IMR-90 (cell line): ENCODE data around the gene DPP10. TPM values are rescaled to one million over a fixed set of nuclear protein-coding genes. Genes with fewer than 3 reads are reported as not detected.

ENCODE experiments used
- ATAC-seq: fragments of 200-7000 bp; cut with Tn5 transposase; 2 replicates; pipeline ENCODE4 v1.9.1; 2020; ENCODE audit warnings: low read depth, mild to moderate bottlenecking, moderate library complexity
- BruUV-seq: library from RNA; stranded (reverse); fragments of 400-500 nt; replicated peaks from 2 replicates; lab custom pipeline; 2021; lab: Mats Ljungman, UMichigan
- CTCF ChIA-PET: fragments of 300-600 bp; formaldehyde crosslinking; extraction: SDS; loops from one replicate; lab custom pipeline; 2021; ENCODE audit warnings: antibody characterized with exemption; lab: Yijun Ruan, JAX
- POLR2A ChIA-PET: fragments of 300-600 bp; sonication (Branson Sonifier 250); formaldehyde crosslinking; loops from one replicate; lab custom pipeline; 2022; ENCODE audit warnings: antibody characterized with exemption; ENCODE audit not compliant: unreplicated experiment; lab: Charles Lee
- DNase-seq: peaks from one replicate; pipeline ENCODE4 v3.0.0; 2013
- H2AFZ ChIP-seq: replicated peaks from 2 replicates; pipeline ENCODE3; 2013; ENCODE audit warnings: low read length, mild to moderate bottlenecking; ENCODE audit not compliant: poor library complexity
- H2AK5ac ChIP-seq: 2 replicates; pipeline ENCODE4 v1.6.1; 2013; ENCODE audit warnings: low read depth, low read length, inconsistent platforms
- H2AK9ac ChIP-seq: replicated peaks from 2 replicates; pipeline ENCODE3; 2013; ENCODE audit warnings: mild to moderate bottlenecking, low read depth, low read length, moderate library complexity; ENCODE audit not compliant: poor library complexity
- H2BK120ac ChIP-seq: 2 replicates; pipeline ENCODE4 v1.6.1; 2013; ENCODE audit warnings: low read depth, low read length, inconsistent platforms
- H2BK15ac ChIP-seq: 3 replicates; pipeline ENCODE4 v1.6.1; 2013; ENCODE audit warnings: low read depth, low read length, inconsistent platforms
- H2BK20ac ChIP-seq: 2 replicates; pipeline ENCODE4 v1.6.1; 2013; ENCODE audit warnings: low read depth, mild to moderate bottlenecking, inconsistent platforms, low read length, moderate library complexity
- H2BK5ac ChIP-seq: 2 replicates; pipeline ENCODE4 v1.6.1; 2013; ENCODE audit warnings: mild to moderate bottlenecking, low read depth, low read length, inconsistent platforms; ENCODE audit not compliant: poor library complexity, severe bottlenecking
- H3K14ac ChIP-seq: replicated peaks from 2 replicates; pipeline ENCODE4 v1.6.1; 2013; ENCODE audit warnings: low read depth, low read length, inconsistent platforms
- H3K18ac ChIP-seq: 2 replicates; pipeline ENCODE4 v1.6.1; 2013; ENCODE audit warnings: low read depth, low read length, control low read depth
- H3K23ac ChIP-seq: 2 replicates; pipeline ENCODE4 v1.6.1; 2013; ENCODE audit warnings: low read depth, low read length, inconsistent platforms
- H3K27ac ChIP-seq: 2 replicates; pipeline ENCODE4 v1.5.1; 2013; ENCODE audit warnings: mild to moderate bottlenecking, control low read depth, low read length; ENCODE audit not compliant: insufficient read depth
- H3K27me3 ChIP-seq: 2 replicates; pipeline ENCODE4 v1.6.1; 2013; ENCODE audit warnings: low read length; ENCODE audit not compliant: control insufficient read depth, insufficient read depth
- H3K36me3 ChIP-seq: 2 replicates; pipeline ENCODE4 v1.6.1; 2013; ENCODE audit warnings: low read length, mixed read lengths; ENCODE audit not compliant: control insufficient read depth, insufficient read depth
- H3K4ac ChIP-seq: 2 replicates; pipeline ENCODE4 v1.6.1; 2013; ENCODE audit warnings: low read depth, low read length, inconsistent platforms
- H3K4me1 ChIP-seq: 2 replicates; pipeline ENCODE4 v1.6.1; 2013; ENCODE audit warnings: low read length, mixed read lengths; ENCODE audit not compliant: control insufficient read depth, insufficient read depth
- H3K4me2 ChIP-seq: 2 replicates; pipeline ENCODE4 v1.6.1; 2013; ENCODE audit warnings: low read depth, mild to moderate bottlenecking, control low read depth, low read length, moderate library complexity
- H3K4me3 ChIP-seq: 2 replicates; pipeline ENCODE4 v1.5.1; 2013; ENCODE audit warnings: low read depth, mild to moderate bottlenecking, control low read depth, low read length, moderate library complexity; ENCODE audit not compliant: insufficient read depth
- H3K56ac ChIP-seq: 2 replicates; pipeline ENCODE4 v1.6.1; 2013; ENCODE audit warnings: low read length, inconsistent platforms; ENCODE audit not compliant: insufficient read depth; ENCODE audit errors: extremely low read depth
- H3K79me1 ChIP-seq, 2 experiments: 2 replicates each; pipeline ENCODE4 v1.6.1; 2013; ENCODE audit warnings: low read length in 2 of 2, inconsistent platforms in 1 of 2, low read depth in 1 of 2
- H3K9ac ChIP-seq: 2 replicates; pipeline ENCODE4 v1.6.1; 2013; ENCODE audit warnings: low read depth, low read length, control low read depth
- H3K9me1 ChIP-seq: 2 replicates; pipeline ENCODE4 v1.6.1; 2013; ENCODE audit warnings: low read length, inconsistent platforms; ENCODE audit not compliant: insufficient read depth
- H3K9me3 ChIP-seq: 2 replicates; pipeline ENCODE4 v1.6.1; 2013; ENCODE audit warnings: low read length; ENCODE audit not compliant: control insufficient read depth, insufficient read depth
- H4K20me1 ChIP-seq: 2 replicates; pipeline ENCODE4 v1.6.1; 2013; ENCODE audit warnings: low read length, inconsistent platforms; ENCODE audit not compliant: insufficient read depth
- H4K5ac ChIP-seq: 2 replicates; pipeline ENCODE4 v1.6.1; 2013; ENCODE audit warnings: mild to moderate bottlenecking, low read depth, low read length, control low read depth
- H4K8ac ChIP-seq, 2 experiments: 2 replicates each; pipeline ENCODE4 v1.6.1; 2013; ENCODE audit warnings: low read depth in 2 of 2, low read length in 2 of 2, control low read depth in 1 of 2, inconsistent platforms in 1 of 2
- H4K91ac ChIP-seq: 2 replicates; pipeline ENCODE4 v1.6.1; 2013; ENCODE audit warnings: low read depth, low read length, inconsistent platforms; ENCODE audit not compliant: insufficient read depth
- RCOR1 ChIP-seq: IDR thresholded peaks from 2 replicates; pipeline ENCODE4 v1.6.1; 2012; ENCODE audit warnings: mild to moderate bottlenecking, low read length, improper control_type of control experiment; ENCODE audit not compliant: insufficient replicate concordance
- WGBS, 2 experiments: methylation state at CpG; one replicate each; pipeline versions ENCODE4 v1.1.5 to v1.1.7; 2013; ENCODE audit warnings: missing lambda C conversion rate in 2 of 2; ENCODE audit not compliant: insufficient read length in 1 of 2; ENCODE audit errors: extremely low coverage in 2 of 2; 5-methylcytosine and 5-hydroxymethylcytosine counted together
- dilution Hi-C: fragments of 300-500 bp; cut with HindIII; formaldehyde crosslinking; loops from one replicate; pipeline ENCODE4 v1.14.3; 2018; ENCODE audit warnings: low sequenced_read_pairs; ENCODE audit not compliant: unreplicated experiment
- in situ Hi-C: fragments of 300-500 bp; cut with MboI; formaldehyde crosslinking; loops from 3 replicates; pipeline ENCODE4 v1.14.3; 2019; ENCODE audit warnings: low sequenced_read_pairs, inconsistent platforms, mixed read lengths
- intact Hi-C: fragments of 100-400 bp; cut with micrococcal nuclease; formaldehyde crosslinking; loops from 2 replicates; pipeline ENCODE4 v1.10.0; 2022
- polyA plus RNA-seq, 3 experiments: library from polyadenylated mRNA; depleted of rRNA; stranded (reverse); fragments of >200 nt; gene quantifications; 2 replicates each; pipeline ENCODE4 v1.2.3, GENCODE V29; 2012; ENCODE audit warnings: low replicate concordance in 1 of 3
- total RNA-seq: library from RNA; depleted of rRNA; stranded (reverse); fragments of >200 nt; gene quantifications from 2 replicates; pipeline ENCODE4 v1.2.3, GENCODE V29; 2012

DPP10 gene
- total and polyA plus RNA-seq, 2 of the 4 experiments (the other 2 are of a cell fraction) = not detected

- Histone ChIP-seq H3K79me1 (no peaks in the 10 kb centered on the region), H2BK120ac (no peak overlapping the region), H3K36me3 (no peaks in the 10 kb centered on the region), H4K20me1 (no peaks in the 10 kb centered on the region), H3K4ac (no peak overlapping the region), H3K56ac (no peak overlapping the region), H3K9me1 (no peaks in the 10 kb centered on the region), H2AK5ac (no peak overlapping the region), H4K5ac (no peak overlapping the region), H3K18ac (no peak overlapping the region), H2BK20ac (no peak overlapping the region), H3K27me3 (no peaks in the 10 kb centered on the region), H3K27ac (no peak overlapping the region), H2AK9ac (no peak overlapping the region), H2BK15ac (no peak overlapping the region), H3K4me2 (no peak overlapping the region), H2BK5ac (no peak overlapping the region), H3K9ac (no peak overlapping the region), H4K91ac (no peak overlapping the region), H3K23ac (no peak overlapping the region), H3K9me3 (peaks cover 3% of the 10 kb centered on the region; the same call in 1 of the 2 replicates), H4K8ac (no peak overlapping the region), H3K4me1 (no peaks in the 10 kb centered on the region), H3K4me3 (no peak overlapping the region), H2AFZ (no peak overlapping the region), H3K14ac (no peak overlapping the region)
- whole genome bisulfite sequencing, 2 experiments = no CpG with 5 or more reads among the region's 5 CpGs
- BruUV-seq = no TSS peak
- POLR2A ChIA-PET = no interaction called here
- no peak for TF ChIP-seq RCOR1
- ATAC-seq (no peak), DNase-seq (no peak)
- intact Hi-C loops (no loop called here), in situ Hi-C loops (no loop called here), dilution Hi-C loops (no loop called here)
- CTCF ChIA-PET = no interaction called here
Measured at GRCh38 chr2:115543024-115543423, 1100.6 kb downstream of the DPP10 start.
